Dedifferentiated amniotic fluid mesenchymal stem cell (primary cell): Measurements from ENCODE around the gene DDIT4.
"Not testable (repeated sequence)": the region's sequence is repeated elsewhere in the genome, so short reads cannot be mapped to it uniquely, and the experiment has no call there.

Experiments
- DNase-seq: peaks from one replicate; pipeline ENCODE4 v3.0.0-alpha.2; 2016; ENCODE audit errors: extremely low spot score

The DDIT4 gene, protein sequence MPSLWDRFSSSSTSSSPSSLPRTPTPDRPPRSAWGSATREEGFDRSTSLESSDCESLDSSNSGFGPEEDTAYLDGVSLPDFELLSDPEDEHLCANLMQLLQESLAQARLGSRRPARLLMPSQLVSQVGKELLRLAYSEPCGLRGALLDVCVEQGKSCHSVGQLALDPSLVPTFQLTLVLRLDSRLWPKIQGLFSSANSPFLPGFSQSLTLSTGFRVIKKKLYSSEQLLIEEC

DNA sequence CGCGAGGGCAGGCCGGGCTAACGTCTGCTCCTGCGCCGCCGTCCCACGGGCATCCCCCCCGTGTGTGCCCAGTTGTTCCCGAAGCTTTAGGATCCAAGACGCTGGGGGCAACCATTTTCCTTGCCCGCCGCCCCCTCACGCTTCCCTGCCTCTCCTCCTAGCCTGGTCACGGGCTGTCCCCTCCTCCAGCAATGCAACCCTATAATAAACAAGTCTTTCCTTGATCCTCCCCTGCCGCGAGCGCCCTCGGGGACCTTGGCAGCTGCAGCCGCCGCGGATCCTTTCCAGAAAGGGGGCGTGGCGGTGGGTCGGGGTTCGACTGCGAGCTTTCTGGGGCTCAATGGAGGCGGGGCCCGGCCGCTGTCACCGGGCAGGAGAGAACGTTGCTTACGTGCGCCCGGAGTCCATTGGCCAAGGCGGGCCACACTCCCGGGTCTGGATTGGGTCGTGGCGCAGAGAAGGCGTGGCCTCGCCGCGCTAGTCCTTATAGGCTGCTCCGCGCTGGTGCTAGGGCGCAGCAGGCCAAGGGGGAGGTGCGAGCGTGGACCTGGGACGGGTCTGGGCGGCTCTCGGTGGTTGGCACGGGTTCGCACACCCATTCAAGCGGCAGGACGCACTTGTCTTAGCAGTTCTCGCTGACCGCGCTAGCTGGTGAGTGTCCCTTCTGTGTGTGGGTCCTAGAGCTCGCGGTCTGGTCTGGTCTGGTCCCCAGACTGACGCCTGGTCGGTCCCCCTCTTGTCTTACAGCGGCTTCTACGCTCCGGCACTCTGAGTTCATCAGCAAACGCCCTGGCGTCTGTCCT lies at the start of gene DDIT4:
Gene DDIT4 (plus strand): TSS at position 515 of the 803 bp plus-strand sequence. CDS start 293 bp downstream, outside the sequence.
- DNase-seq, result peak; percentile 99

DNA sequence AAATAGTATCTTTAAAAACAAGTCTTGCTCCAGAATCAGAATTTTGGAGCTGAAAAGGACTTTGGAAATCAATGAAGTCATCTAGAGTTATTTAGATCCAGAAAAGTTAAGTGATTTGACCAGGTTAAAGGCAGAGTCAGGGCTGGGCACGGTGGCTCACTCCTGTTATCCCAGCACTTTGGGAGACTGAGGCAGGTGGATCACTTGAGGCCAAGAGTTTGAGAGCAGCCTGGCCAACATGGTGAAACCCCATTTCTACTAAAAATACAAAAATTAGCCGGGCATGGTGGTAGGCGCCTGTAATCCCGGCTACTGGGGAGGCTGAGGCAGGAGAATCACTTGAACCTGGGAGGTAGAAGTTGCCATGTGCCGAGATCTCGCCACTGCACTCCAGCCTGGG lies 49.5 kb upstream of the DDIT4 start:
- not testable (repeated sequence) for DNase-seq

DNA sequence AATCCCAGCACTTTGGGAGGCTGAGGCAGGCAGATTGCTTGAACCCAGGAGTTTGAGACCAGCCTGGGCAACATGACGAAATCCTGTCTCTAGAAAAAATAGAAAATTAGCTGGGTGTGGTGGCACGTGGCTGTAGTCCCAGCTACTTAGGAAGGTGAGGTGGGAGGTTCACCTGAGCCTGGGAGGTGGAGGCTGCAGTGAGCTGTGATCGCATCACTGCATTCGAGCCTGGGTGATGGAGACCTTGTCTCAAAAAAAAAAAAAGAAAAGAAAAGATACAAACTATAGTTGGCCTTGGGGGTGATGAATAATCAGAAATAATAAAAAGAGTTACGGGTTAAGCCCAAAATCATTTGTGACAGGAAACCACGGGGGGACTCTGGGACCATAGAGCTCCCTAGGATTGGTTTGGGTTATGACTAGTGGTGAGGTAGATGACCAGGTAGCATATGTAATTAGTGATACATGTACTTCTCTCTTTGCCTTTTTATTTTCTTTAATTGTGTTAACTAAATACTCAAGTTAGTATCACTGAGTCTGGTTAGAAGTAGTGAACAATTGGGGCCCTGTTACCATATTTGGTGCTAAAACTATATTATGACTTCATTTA lies 47.2 kb upstream of the DDIT4 start:
- DNase-seq, result no peak

DNA sequence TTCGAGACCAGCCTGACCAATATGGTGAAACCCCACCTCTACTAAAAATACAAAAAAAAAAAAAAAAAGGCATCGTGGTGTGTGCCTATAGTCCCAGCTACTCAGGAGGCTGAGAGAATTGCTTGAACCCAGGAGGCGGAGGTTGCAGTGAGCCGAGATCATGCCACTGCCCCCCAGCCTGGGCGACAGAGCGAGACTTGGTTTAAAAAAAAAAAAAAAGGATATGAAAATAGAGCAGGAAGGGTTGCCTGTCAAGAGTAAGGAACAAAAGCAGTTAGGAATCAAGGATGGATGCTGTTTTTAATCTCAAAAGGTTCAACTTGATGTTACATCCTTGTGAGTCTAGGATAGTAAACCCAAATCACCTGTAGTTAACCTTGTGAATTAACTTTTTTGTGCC lies 45.9 kb upstream of the DDIT4 start:
- DNase-seq, result no peak

DNA sequence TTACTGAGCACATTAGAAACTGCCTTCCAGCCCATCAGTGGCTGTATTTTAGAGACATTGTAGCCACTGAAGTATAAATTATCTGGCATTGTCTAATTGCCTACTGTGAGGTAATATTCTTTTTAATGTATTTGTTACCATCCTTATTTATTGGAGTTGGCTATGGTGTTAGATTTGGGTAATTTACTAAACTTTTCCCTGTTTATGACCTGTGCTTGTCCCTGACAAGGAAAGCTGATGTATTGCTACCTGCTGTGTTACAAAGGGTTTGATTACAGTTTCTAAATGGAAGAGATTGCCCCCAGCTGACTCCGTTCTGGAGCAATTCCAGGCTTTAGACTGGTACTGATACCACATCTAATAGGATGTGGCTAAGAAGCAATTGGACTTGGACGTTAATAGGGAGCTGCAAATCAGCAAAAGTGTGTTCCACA lies 45.4 kb upstream of the DDIT4 start:
- DNase-seq, result no peak

DNA sequence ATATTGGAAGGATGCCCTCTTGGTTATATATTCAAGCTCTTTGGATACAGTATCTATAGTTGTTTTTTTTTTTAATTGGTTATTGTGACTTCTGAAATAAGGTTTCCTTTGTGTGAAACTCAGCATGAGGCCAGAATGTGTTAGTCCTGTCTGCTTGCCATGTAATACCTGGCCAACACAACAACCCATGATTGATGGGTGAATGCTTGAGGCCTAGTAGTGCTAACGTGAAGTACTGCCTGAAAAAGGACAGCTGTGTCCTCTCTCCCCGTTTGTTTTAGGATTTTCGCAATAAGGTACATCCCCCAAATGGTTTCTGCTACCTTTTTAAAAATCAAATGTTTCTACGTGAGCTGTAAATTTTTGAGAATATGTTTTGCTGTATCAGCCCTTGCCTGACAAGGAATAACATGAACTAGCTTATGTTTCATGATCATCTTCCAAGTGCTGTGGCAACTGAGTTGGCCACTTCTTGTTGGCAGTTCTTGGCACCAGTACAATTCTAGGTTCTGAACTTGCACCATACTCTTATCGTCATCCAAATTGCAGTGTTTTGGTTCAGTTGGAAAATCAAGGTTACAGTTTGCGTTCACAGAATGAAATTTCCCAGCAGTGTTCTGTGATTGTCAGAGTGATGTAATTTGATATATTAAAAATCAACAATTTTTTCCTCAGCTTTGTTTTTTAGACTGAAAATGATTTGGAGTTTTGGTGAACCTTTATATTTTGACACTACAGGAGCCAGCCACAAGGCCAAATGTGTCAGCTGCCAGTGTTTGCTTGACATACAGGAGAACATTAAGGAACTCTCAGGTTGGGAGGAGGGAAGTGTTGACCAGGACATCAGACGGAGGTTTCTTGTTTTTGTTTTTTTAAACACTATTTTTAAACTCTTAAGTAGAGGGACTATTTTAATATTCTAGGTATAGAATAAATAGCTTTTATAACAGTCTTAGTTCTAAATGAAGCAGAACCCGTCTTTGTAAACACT lies 44.2 kb upstream of the DDIT4 start:
- no peak for DNase-seq

DNA sequence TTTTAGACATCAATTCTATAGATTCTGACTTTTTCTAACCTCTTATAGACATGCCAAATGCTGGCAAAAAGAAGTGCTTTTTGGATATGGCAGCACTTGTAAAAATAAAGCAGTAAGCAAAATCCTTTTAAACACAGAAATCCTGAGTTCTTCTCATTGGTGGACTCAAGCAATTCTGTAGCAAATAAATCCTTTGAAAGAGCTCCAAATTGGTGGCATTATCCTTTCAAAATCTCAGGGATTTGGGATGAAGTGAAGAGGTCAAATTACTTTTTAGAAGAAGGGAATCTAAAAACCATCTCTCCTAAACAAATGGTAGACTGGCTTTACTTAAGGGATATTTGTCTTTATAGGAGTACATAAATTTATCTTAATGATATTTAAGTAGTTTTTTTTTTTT lies 40.1 kb upstream of the DDIT4 start:
- no peak for DNase-seq

DNA sequence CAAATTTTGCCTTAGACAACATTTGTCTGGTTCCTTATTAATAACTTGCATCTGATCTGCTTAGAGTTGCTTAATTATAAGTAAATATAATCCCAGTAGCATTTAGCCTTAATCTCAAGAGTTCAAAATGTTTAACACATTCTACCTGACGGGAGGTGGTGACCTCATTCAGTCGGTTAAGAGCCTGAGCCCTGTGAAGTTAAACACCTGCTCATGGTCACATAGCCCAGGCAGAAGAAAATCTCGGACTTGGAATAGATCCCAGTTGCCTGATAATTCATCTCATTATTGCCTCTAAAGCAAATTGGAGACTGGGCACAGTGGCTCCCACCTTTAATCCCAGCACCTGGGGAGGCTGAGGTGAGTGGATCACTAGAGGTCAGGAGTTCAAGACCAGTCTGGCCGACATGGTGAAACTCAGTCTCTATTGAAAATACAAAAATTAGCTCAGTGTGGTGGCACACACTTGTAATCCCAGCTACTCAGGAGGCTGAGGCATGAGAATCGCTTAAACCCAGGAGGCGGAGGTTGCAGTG lies 39.1 kb upstream of the DDIT4 start:
- DNase-seq, result no peak

DNA sequence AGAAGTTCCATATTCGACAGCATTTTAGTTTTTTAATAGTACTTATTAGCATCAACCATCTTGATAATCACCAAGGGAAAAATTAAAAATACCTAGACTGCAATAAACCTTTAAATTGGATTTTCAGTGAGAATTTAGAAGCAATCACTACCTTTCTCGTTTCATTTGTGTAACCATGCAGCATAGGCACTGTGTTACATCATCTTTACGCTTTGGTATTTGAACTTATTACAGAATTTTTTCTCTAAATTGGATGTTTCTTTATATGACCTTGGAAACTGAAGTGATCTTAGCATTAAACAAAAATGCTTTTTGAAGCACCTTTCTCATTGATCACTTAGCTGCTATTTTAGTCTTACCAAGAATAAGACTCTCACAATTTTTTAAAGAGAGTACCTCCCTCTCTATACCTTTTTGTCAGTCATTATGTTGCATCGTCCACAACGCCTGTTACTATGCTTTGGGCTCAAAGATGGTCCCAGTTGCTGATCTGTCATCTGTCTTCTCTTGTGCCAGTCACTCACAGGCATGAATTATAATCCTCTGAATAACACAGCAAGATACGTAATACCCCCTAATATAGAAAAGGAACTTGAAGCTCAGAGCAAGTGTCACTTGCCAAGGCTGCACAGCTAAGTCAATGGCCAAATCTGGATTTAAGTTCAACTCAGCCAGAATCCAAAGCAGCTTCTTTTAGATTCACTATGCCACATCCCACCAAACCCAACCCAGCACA lies 38.0 kb upstream of the DDIT4 start:
- no peak for DNase-seq

DNA sequence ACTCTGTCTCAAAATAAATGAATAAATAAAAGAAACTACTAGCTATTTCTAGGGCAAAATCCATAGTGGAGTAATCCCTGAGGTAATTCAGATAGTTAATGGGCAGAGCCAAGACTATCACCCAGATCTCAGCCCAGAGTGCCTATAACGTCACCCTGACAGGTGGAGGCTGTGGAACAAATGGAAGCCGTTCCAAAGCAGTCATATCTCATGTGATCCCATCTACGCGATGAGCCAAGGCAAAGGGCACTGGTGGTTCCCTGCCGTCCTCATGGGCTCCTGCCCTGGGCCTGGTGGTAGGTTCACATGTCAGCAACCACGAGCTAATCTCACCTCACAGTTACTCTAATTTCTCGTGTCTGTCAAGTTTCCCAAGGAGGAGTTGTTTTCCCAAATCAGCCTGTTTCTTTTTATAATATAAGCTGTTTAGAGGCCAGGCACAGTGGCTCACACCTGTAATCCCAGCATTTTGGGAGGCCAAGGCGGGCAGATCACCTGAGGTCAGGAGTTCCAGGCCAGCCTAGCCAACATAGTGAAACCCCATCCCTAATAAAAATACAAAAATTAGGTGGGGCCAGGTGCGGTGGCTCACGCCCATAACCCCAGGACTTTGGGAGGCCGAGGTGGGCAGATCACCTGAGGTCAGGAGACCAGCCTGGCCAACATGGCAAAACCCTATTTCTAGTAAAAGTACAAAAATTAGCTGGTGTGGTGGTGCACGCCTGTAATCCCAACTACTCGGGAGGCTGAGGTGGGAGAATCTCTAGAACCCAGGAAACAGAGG lies 35.1 kb upstream of the DDIT4 start:
- DNase-seq, result no peak

DNA sequence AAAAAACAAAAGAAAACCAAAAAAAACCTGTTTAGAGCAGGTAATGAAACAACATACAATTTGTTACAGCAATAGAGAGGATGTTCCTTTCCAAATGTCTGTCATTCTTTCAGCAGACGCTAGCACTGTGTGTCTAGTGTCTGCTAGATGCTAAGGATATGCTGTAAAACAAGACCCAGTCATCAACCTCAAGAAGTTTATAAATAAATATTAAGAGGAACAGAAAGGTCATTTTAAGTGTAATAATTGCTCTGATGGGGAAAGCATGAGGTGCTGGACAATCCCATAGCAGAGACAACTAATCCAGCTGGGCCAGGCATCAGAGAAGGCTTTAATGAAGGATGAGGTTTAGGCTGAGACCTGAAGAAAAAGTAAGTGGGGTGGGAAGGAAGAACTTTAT lies 34.3 kb upstream of the DDIT4 start:
- DNase-seq, result no peak

DNA sequence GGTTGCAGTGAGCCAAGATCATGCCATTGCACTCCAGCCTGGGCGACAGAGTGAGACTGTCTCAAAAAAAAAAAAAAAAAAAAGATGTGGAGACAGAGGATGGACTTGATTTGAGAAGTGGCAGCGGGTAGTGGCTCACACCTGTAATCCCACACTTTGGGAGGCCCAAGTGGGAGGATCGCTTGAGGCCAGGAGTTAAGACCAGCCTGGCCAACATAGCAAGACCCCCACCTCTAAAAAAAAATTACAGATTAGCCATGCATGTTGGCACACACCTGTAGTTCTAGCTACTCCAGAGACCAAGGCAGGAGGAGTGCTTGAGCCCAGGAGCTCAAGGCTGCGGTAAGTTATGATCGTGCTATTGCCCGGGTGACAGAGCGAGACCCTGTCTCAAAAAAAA lies 33.4 kb upstream of the DDIT4 start:
- no peak for DNase-seq

DNA sequence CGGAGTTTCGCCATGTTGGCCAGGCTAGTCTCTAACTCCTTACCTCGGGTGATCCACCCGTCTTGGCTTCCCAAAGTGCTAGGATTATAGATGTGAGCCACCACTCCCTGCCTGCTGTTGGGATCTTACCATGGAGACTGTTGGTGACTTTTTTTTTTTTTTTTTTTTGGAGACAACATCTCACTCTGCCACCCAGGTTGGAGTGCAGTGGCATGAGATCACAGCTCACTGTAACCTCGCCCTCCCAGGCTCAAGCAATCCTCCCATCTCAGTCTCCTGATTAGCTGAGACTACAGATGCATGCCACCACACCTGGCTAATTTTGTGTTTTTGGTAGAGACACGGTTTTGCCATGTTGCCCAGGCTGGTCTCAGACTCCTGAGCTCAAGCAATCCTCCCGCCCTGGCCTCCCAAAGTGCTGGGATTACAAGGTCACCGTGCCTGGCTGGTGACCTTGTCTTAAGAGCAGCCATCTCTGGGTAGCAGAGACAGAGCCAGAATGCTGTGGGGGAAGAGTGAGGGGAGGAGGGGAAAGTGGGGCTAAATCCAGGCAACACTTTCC lies 32.0 kb upstream of the DDIT4 start:
- DNase-seq, result no peak

DNA sequence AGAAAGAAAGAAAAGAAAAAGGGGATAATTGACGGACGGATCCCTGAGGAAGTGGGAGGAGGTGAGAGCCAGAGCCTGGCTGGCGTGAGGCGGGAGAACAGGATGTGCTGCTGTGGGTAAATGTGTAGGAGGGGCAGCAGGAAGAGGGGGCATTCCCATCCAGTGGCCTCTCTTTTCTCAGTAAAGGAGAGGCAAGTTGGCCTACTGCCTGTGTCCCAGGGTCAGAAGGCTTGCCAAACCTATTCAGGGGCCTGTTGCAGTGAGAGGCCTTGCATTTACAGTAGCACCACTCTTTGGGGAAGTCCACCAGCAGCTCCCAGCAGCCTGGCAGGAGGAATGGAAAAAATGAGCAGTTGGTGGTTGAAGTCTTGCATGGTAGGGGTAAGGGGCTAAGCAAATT lies 31.0 kb upstream of the DDIT4 start:
- DNase-seq, result no peak

DNA sequence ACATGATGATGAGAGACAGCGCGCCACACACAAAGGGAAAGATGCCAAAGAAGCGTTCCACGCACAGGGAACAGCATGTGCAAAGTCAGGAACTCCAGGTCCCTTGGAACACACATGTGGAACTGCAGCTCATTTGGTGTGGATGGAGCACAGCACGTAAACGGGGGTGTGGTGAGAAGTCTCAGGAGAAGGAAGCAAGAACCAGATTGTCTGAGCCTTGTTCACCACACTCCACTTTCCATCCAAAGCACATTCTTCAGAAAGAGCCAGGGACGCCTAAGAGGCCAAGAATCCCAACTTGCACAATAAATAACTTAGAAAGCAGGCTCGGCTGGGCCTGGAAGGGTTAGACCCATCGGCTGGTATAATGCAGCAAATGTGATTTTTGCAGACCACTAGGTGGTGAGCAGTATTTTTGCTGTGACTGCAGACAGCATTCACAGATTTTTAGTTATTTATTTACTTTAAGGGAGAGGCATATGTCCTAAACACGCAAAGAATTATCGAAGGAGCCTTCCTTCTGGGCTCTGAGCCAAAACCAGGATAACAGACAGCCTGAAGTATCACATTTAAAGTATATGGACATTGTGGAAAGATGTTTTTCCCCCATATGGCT lies 29.8 kb upstream of the DDIT4 start:
- peak; percentile 94 for DNase-seq

DNA sequence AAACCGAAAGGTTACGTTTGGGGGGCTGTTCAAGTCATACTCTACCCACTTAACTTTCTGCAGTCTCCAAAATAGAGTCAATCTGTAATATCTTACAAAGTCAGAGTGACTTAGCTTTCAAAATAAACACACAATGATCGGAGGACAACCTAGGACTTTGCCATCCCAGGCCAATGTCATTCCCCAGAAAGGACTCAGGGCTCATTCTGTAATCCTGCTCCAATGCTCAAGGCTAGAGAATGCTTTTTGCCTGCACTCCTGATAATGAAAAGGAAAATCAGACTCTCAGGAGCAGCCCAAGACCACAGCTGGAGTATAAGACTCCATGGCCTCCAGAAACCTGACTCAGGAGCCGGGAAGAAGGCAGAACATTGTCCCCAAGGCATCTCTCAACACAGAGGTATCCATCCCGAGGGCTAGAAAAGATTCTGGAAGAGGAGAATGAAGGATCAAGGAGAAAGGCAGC lies 29.1 kb upstream of the DDIT4 start:
- DNase-seq, result no peak

DNA sequence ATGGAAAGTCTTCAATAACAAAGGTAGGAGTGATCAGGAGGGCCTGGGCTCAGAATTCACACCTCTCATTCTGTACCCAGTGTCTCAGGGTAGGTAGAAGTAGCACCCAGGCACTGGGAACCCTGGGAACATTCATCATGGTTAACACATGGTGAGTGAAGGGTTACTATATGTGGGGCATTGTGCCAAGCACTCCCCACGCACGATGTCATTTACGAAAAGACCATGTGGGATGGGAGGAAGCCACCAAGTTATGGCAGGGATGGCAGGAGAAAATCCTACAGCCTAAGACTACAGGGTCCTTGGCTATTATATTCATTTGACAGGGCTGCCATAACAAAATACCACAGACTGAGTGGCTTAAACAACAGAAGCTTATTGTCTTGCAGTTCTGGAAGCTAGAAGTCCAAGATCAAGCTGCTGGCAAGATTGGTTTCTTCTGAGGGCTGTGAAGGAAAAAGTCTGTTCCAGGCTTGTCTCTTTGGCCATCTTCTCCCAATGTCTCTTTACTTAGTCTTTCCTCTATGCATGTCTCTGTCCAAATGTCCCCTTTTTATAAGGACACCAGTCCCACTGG lies 27.7 kb upstream of the DDIT4 start:
- DNase-seq, result no peak

DNA sequence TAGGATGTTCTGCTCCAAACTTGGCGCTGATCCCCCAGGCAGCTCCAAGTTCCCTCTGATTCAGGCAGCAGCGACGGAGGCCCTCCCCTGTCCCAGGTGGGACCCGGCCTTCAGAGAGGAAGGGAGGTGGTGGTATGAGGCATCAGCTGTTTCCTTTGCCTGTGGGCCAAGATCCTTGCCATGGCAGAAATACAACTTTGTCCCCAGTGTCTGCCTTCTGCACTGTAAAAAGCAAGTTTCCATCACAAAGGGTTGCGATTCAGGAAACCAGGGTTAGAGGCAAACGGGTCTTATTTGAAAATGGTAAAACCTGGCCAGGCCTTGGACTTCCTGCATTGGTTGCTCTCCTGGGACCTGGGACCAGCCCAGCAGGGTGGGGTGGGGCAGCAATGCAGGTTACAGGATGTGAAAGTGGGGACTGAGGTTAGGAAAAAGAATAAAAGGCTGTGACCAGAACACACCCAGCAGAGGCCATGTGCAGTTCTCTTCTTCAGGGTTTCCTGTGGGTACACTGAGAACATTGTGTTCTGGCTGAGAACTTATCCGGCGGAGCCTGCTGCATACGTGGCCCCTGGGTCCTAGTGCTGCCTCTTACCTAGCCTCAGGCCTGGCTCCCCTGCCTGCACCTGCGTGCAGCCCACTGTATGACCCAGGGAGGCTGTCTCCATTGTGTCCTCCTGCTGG lies 25.1 kb upstream of the DDIT4 start:
- DNase-seq, result no peak
